H7 (cell line): ENCODE data around the gene IFT80. TPM values are rescaled to one million over a fixed set of nuclear protein-coding genes. Genes with fewer than 3 reads are reported as not detected.
"Not testable (repeated sequence)": the region's sequence is repeated elsewhere in the genome, so short reads cannot be mapped to it uniquely, and the experiment has no call there.

Experiments
- DNase-seq: peaks from one replicate; pipeline ENCODE4 v3.0.0; 2012
- H3K27me3 ChIP-seq: 2 replicates; pipeline ENCODE4 v1.6.0; 2011; ENCODE audit warnings: mild to moderate bottlenecking, low read length; ENCODE audit not compliant: control insufficient read depth, insufficient read depth
- H3K36me3 ChIP-seq: replicated peaks from 2 replicates; pipeline ENCODE4 v1.5.1; 2011; ENCODE audit warnings: low read length; ENCODE audit not compliant: control insufficient read depth, insufficient read depth
- H3K4me3 ChIP-seq: 2 replicates; pipeline ENCODE4 v1.5.1; 2011; ENCODE audit warnings: low read depth, mild to moderate bottlenecking, control low read depth, low read length, moderate library complexity; ENCODE audit not compliant: insufficient read depth
- total RNA-seq: library from RNA; depleted of rRNA; stranded (reverse); fragments of >200 nt; shearing (Covaris generic); gene quantifications from 2 replicates; pipeline ENCODE4 v1.2.3, GENCODE V29; 2014

IFT80 gene
- total RNA-seq, 1 experiment from 2014 or later: 19.9 TPM

GRCh38 chr3:160291290-160291908, 107.6 kb downstream of the IFT80 start:
- no peak for DNase-seq
- H3K36me3 ChIP-seq: no peaks in the 10 kb centered on the region
- H3K4me3 ChIP-seq: no peak overlapping the region
- no peaks in the 10 kb centered on the region for H3K27me3 ChIP-seq

DNA sequence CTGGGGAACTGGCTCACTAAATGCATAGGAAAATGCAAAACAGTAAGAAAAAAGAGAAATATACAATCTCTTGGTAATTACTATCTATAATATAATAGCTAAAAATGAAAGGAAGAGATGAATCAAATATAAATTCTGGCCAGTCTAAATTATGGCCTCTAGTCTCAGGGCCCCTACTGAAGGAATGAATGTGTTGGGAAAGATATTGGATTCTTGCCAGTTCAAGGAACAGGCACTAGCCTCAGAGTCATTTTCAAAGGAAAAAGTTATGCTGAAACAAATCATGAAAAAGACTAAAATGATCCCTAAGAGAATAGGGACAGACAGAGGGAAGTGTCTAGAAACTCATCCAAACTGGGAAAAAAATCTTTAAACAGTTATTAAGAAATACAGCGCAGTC, 111.4 kb downstream of the IFT80 start:
- Histone ChIP-seq H3K36me3 (no peaks in the 10 kb centered on the region), H3K27me3 (no peaks in the 10 kb centered on the region), H3K4me3 (no peak overlapping the region)
- DNase-seq: no peak

- no peak for DNase-seq
- Histone ChIP-seq H3K4me3 (no peak overlapping the region), H3K36me3 (no peaks in the 10 kb centered on the region), H3K27me3 (no peaks in the 10 kb centered on the region)
These were observed 112.8 kb downstream of the IFT80 start for GRCh38 chr3:160286231-160286630.

DNA sequence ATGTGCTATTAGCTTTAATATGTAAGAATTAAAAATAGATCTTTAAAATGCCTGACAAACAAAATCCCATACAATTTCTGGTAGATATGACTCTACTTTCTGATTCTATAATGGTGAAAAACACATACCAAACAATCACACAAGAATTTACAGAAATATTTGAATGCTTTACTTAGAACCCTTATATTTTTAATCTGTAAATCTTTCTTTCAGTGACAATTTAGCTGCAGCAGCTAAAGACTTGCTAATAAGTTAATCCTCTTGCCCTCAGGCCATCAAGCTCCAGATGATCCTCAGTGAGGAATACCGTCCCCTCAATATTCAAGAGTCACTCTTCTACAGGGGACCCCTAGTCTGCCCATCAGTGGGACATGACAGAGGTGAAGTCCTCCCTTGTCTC, 118.2 kb downstream of the IFT80 start:
- no peak for DNase-seq
- Histone ChIP-seq H3K27me3 (no peaks in the 10 kb centered on the region), H3K36me3 (no peaks in the 10 kb centered on the region), H3K4me3 (no peak overlapping the region)

DNA sequence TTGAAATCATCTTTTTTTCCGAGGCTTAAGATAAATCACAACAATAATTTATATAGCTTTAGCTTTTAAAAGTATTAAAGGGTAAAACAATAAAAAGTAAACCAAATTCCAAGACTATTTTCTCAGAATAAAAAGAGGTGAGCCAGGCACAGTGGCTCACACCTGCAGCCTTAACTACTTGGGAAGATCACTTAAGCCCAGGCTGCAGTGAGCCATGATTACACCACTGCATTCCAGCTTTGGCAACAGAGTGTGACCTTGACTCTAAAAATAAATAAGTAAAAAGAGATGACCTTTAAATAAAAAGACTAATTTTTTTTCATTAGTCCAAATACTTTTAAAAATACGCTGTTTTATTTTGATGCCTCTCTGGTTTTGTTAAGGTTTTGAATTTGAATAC, 119.4 kb downstream of the IFT80 start:
- no peaks in the 10 kb centered on the region for H3K27me3 ChIP-seq
- DNase-seq: no peak
- H3K36me3 ChIP-seq: no peaks in the 10 kb centered on the region
- no peak overlapping the region for H3K4me3 ChIP-seq

- Histone ChIP-seq H3K4me3 (no peak overlapping the region), H3K36me3 (no peaks in the 10 kb centered on the region), H3K27me3 (no peaks in the 10 kb centered on the region)
- no peak for DNase-seq
These were observed 120.8 kb downstream of the IFT80 start for GRCh38 chr3:160278210-160278609.

DNA sequence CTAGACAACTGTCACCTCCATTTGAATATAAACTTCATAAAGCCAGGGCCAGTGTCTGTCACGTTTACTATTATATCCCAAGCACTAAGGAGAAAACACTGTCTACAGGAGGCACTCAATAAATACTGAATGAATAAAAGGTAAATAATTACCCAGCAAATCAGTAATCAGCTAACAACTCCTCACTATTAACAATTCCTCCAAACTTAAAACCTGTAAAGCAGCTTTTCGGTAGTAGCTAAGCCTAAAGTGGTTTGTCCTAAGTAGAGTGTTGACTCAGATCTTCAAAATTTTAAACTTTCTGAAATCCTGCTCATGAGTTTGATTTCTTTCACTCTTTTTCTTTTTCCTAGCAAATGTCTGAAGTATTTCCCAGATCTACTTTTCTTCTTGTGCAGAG, 133.9 kb downstream of the IFT80 start:
- H3K36me3 ChIP-seq: no peaks in the 10 kb centered on the region
- no peak for DNase-seq
- no peak overlapping the region for H3K4me3 ChIP-seq
- H3K27me3 ChIP-seq: no peaks in the 10 kb centered on the region

GRCh38 chr3:160260587-160261270, 138.3 kb downstream of the IFT80 start:
- H3K36me3 ChIP-seq: no peaks in the 10 kb centered on the region
- DNase-seq: no peak
- no peaks in the 10 kb centered on the region for H3K27me3 ChIP-seq
- no peak overlapping the region for H3K4me3 ChIP-seq

DNA sequence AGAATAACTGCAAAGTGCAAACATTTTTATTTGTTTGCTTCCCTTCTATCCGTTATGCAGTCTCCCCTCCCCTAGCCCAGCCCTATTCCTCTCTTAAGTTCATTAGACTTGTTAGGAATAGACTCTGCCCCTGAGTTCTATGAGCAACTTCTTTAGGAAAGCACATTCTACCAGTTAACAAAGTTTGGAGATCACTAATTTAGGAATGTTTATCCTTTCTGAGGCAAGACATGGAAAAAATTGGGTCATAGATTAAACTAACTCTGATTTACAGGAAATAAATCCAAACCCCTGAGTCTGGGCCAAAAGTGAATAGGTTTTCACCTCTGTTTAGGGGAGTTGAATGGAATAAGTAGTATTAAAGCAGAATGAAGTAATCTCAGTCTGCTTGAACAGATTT, 139.4 kb downstream of the IFT80 start:
- Histone ChIP-seq H3K36me3 (no peaks in the 10 kb centered on the region), H3K4me3 (no peak overlapping the region), H3K27me3 (no peaks in the 10 kb centered on the region)
- no peak for DNase-seq

DNA sequence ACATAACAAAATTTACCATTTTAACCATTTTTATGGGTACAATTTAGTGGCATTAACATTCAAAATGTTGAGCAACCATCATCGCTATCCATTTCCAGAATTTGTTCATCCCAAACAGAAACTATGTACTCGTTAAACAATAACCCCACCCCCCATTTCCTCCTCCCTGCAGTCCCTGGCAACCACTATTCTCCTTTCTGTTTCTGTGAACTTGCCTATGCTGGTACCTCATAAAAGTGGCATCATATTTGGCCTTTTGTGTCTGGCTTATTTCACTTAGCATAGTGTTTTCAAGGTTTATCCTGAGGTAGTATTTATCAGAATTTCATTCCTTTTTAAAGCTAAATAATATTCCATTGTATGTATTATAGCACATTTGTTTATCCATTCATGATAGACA, 141.4 kb downstream of the IFT80 start:
- Histone ChIP-seq H3K36me3 (no peaks in the 10 kb centered on the region), H3K27me3 (no peaks in the 10 kb centered on the region), H3K4me3 (no peak overlapping the region)
- no peak for DNase-seq

- Histone ChIP-seq H3K36me3 (no peaks in the 10 kb centered on the region), H3K27me3 (no peaks in the 10 kb centered on the region), H3K4me3 (no peak overlapping the region)
- DNase-seq: no peak
These were observed 145.7 kb downstream of the IFT80 start for GRCh38 chr3:160253298-160253697.

GRCh38 chr3:160247766-160248165, 151.3 kb downstream of the IFT80 start:
- DNase-seq: no peak
- H3K36me3 ChIP-seq: no peaks in the 10 kb centered on the region

DNA sequence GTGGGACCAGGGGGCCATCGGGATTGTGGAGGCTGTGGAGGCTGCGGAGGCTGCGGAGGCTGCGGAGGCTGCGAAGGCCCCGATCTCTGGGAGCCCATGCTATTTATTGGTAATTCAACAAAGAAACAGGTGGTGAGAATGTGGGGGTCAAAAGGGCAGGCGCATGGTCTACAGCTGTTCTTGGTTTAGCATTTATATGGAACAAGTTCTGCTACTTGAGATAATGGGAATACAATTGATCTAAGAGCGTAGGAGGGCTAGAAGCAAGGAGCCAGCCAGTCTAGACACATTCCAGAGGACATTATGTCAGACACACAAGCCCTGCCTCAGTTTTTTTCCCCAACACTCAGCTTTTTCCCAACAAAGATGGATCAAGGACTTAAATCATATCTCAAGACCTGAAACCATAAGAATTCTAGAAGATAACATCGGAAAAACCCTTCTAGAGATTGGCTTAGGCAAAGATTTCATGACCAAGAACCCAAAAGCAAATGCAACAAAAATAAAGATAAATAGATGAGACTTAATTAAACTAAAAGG, 153.7 kb downstream of the IFT80 start:
- DNase-seq: no peak
- no peaks in the 10 kb centered on the region for H3K27me3 ChIP-seq
- H3K36me3 ChIP-seq: no peaks in the 10 kb centered on the region
- H3K4me3 ChIP-seq: no peak overlapping the region

More at GRCh38 chr3:160247766-160248165, 151.3 kb downstream of the IFT80 start:
- H3K4me3 ChIP-seq: no peak overlapping the region
- no peaks in the 10 kb centered on the region for H3K27me3 ChIP-seq

- not testable (repeated sequence) for H3K4me3 ChIP-seq, DNase-seq, H3K27me3 ChIP-seq, H3K36me3 ChIP-seq
These were observed 158.3 kb downstream of the IFT80 start for GRCh38 chr3:160240719-160241118.

DNA sequence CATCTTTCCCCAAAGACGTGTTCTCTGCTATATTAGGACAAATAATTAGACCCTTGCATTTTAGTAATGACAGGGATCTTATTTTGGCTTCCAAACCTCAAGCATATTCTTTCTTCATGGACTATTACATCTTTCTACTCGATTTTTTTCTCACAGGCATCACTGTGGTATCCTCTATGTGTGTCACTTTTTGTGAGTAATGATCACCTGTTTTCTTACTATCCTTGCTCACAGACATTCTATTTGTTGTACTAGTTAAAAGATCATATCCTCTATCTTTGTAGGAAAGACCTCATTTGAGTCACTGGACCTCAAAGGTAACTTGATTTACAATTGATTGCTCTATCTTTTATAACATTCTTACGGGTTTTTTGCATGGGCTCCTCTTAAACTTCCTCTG, 167.0 kb downstream of the IFT80 start:
- no peak for DNase-seq
- peaks cover 15% of the 10 kb centered on the region for H3K27me3 ChIP-seq
- H3K36me3 ChIP-seq: no peaks in the 10 kb centered on the region
- H3K4me3 ChIP-seq: no peak overlapping the region
